Right lobe of liver (tissue), 4 donors: Measurements from ENCODE around the gene SRCIN1.

ENCODE experiments used
- POLR2A ChIP-seq: fragments of 450-650 bp; IDR thresholded peaks from one replicate; pipeline ENCODE4 v1.6.1; 2017; ENCODE audit warnings: antibody characterized with exemption, mild to moderate bottlenecking
- TF ChIP-seq, protein P1 (sequence below), 4 donors: fragments of 200-600 bp in 3 of 4; fragments of 450-650 bp in 1 of 4; IDR thresholded peaks; one replicate each; pipeline versions ENCODE4 v1.5.1 to v1.8.0; 2016 to 2022; ENCODE audit warnings: antibody characterized with exemption in 4 of 4, mild to moderate bottlenecking in 2 of 4
- donor health status: DM: no; HTN: no; CAD: no.
- donor health status: DM: no; HTN: no; CAD: no.
- donor health status: DM: no; HTN: yes; CAD: no.

DNA sequence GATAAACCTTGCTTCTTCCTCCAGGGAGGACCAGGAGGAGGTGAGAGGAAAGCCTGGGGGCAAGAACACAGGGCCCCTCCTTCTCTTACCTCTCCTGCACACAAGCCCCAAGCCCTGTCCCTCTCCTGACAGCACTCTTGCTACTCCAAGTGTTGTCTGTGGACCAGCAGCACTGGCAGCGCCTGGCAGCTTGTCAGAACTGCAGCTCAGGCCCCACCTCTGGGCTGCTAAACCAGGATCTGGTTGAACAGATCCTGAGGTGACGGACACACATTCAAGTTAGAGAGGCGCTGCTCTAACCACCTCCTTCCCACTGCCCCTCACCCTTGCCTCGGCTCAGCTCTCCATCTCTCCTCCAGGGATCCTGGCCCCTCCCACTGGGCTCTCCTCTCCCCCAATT lies 56.5 kb downstream of the SRCIN1 start:
- TF ChIP-seq, protein P1, sequence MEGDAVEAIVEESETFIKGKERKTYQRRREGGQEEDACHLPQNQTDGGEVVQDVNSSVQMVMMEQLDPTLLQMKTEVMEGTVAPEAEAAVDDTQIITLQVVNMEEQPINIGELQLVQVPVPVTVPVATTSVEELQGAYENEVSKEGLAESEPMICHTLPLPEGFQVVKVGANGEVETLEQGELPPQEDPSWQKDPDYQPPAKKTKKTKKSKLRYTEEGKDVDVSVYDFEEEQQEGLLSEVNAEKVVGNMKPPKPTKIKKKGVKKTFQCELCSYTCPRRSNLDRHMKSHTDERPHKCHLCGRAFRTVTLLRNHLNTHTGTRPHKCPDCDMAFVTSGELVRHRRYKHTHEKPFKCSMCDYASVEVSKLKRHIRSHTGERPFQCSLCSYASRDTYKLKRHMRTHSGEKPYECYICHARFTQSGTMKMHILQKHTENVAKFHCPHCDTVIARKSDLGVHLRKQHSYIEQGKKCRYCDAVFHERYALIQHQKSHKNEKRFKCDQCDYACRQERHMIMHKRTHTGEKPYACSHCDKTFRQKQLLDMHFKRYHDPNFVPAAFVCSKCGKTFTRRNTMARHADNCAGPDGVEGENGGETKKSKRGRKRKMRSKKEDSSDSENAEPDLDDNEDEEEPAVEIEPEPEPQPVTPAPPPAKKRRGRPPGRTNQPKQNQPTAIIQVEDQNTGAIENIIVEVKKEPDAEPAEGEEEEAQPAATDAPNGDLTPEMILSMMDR (IDR thresholded peaks at IDR 0.05), result no peak
- no peak for TF ChIP-seq POLR2A
